Activated naive CD4-positive, alpha-beta T cell treated with anti-CD3 and anti-CD28 coated beads, Interleukin-2, amount 50 U/mL, for 16 hours (primary cell): ENCODE data around the gene AMZ1.

ENCODE experiments used
- DNase-seq: peaks from one replicate; pipeline ENCODE4 v3.0.0-alpha.2; 2020

The AMZ1 gene

GRCh38 chr7:2687881-2688318, at the start of gene AMZ1:
Gene AMZ1 (plus strand): TSS chr7:2688202. CDS start chr7:2700452, 12,250 bp downstream.
- no peak for DNase-seq

- no peak for DNase-seq
Observed at GRCh38 chr7:2638224-2638991, 49.6 kb upstream of the AMZ1 start.

GRCh38 chr7:2639181-2639681, 48.8 kb upstream of the AMZ1 start:
- DNase-seq: no peak

- DNase-seq: no peak
Observed at GRCh38 chr7:2639695-2640481, 48.1 kb upstream of the AMZ1 start.

- no peak for DNase-seq
Observed at GRCh38 chr7:2640482-2640830, 47.5 kb upstream of the AMZ1 start.

- no peak for DNase-seq
Observed at GRCh38 chr7:2640846-2641316, 47.1 kb upstream of the AMZ1 start.

- DNase-seq: no peak
Observed at GRCh38 chr7:2641406-2642393, 46.3 kb upstream of the AMZ1 start.

- no peak for DNase-seq
Observed at GRCh38 chr7:2643386-2644219, 44.4 kb upstream of the AMZ1 start.

GRCh38 chr7:2644220-2644561, 43.8 kb upstream of the AMZ1 start:
- no peak for DNase-seq

- DNase-seq: no peak
Observed at GRCh38 chr7:2644562-2645273, 43.3 kb upstream of the AMZ1 start.

GRCh38 chr7:2645274-2645868, 42.6 kb upstream of the AMZ1 start:
- DNase-seq: no peak

GRCh38 chr7:2646336-2646679, 41.7 kb upstream of the AMZ1 start:
- DNase-seq: no peak

- no peak for DNase-seq
Observed at GRCh38 chr7:2646680-2647571, 41.1 kb upstream of the AMZ1 start.

- DNase-seq: no peak
Observed at GRCh38 chr7:2647594-2648172, 40.3 kb upstream of the AMZ1 start.

- no peak for DNase-seq
Observed at GRCh38 chr7:2649139-2649838, 38.7 kb upstream of the AMZ1 start.

- no peak for DNase-seq
Observed at GRCh38 chr7:2649991-2650390, 38.0 kb upstream of the AMZ1 start.

- no peak for DNase-seq
Observed at GRCh38 chr7:2650451-2650850, 37.6 kb upstream of the AMZ1 start.

GRCh38 chr7:2651336-2651735, 36.7 kb upstream of the AMZ1 start:
- DNase-seq: no peak
